ENCODE results near the gene ATP13A1.

The ATP13A1 gene

GRCh38 chr19:19662871-19663255 is 613 bp downstream of the ATP13A1 start:
- peak; percentile 31 to 62 (median 48) for DNase-seq

GRCh38 chr19:19662344-19662743 is 1.1 kb downstream of the ATP13A1 start:
- no peak for DNase-seq

- peak; percentile 50 to 84 (median 75) for DNase-seq
Observed at GRCh38 chr19:19661675-19662251, 1.7 kb downstream of the ATP13A1 start.

GRCh38 chr19:19661141-19661674 is 2.3 kb downstream of the ATP13A1 start:
- no peak for DNase-seq

GRCh38 chr19:19659646-19660245 is 3.7 kb downstream of the ATP13A1 start:
- no peak for DNase-seq

GRCh38 chr19:19657397-19657783 is 6.1 kb downstream of the ATP13A1 start:
- no peak for DNase-seq

- no peak for DNase-seq
Observed at GRCh38 chr19:19656451-19657396, 6.8 kb downstream of the ATP13A1 start.

GRCh38 chr19:19655641-19656343 is 7.7 kb downstream of the ATP13A1 start:
- no peak for DNase-seq

- DNase-seq: no peak
Observed at GRCh38 chr19:19655051-19655594, 8.4 kb downstream of the ATP13A1 start.

GRCh38 chr19:19654441-19654840 is 9.0 kb downstream of the ATP13A1 start:
- DNase-seq: no peak

- DNase-seq: no peak
Observed at GRCh38 chr19:19653597-19654147, 9.8 kb downstream of the ATP13A1 start.

GRCh38 chr19:19652482-19653295 is 10.8 kb downstream of the ATP13A1 start:
- DNase-seq: no peak

GRCh38 chr19:19651076-19651475 is 12.4 kb downstream of the ATP13A1 start:
- no peak for DNase-seq

GRCh38 chr19:19650331-19650730 is 13.1 kb downstream of the ATP13A1 start:
- no peak for DNase-seq

- DNase-seq: no peak
Observed at GRCh38 chr19:19649580-19649995, 13.9 kb downstream of the ATP13A1 start.

- no peak for DNase-seq
Observed at GRCh38 chr19:19649155-19649554, 14.3 kb downstream of the ATP13A1 start.

GRCh38 chr19:19647037-19647835 is 16.2 kb downstream of the ATP13A1 start:
- no peak for DNase-seq

GRCh38 chr19:19645233-19645870 is 18.1 kb downstream of the ATP13A1 start:
- no peak for DNase-seq

GRCh38 chr19:19644054-19644388 is 19.5 kb downstream of the ATP13A1 start:
- no peak for DNase-seq
